Activated CD8-positive, alpha-beta memory T cell treated with anti-CD3 and anti-CD28 coated beads, Interleukin-2, amount 10 ng/mL, durations not matched to agents 7 days and 5 days (primary cell): ENCODE data around the gene ZNF625. TPM values are rescaled to one million over a fixed set of nuclear protein-coding genes. Genes with fewer than 3 reads are reported as not detected.

ENCODE experiments used
- ATAC-seq: fragments of 150-1000 bp; cut with Tn5 transposase; one replicate; pipeline ENCODE4 v1.10.0; 2021; ENCODE audit warnings: moderate library complexity
- CTCF ChIA-PET: fragments of 350-600 bp; sonication (Branson Sonifier 250); formaldehyde crosslinking; loops from one replicate; lab custom pipeline; 2021; ENCODE audit warnings: antibody characterized with exemption; lab: Charles Lee
- DNase-seq: peaks from one replicate; pipeline ENCODE4 v3.0.0-alpha.2; 2020
- H3K27ac Mint-ChIP-seq: one replicate; pipeline ENCODE4 v1.8.0; 2021; ENCODE audit warnings: mild to moderate bottlenecking, mixed read lengths
- H3K27me3 Mint-ChIP-seq: one replicate; pipeline ENCODE4 v1.8.0; 2021; ENCODE audit warnings: mixed read lengths
- H3K36me3 Mint-ChIP-seq: one replicate; pipeline ENCODE4 v1.8.0; 2021; ENCODE audit warnings: mild to moderate bottlenecking, mixed read lengths
- H3K4me1 Mint-ChIP-seq: one replicate; pipeline ENCODE4 v1.8.0; 2021; ENCODE audit warnings: mixed read lengths
- H3K4me3 Mint-ChIP-seq: one replicate; pipeline ENCODE4 v1.8.0; 2021; ENCODE audit warnings: mild to moderate bottlenecking, moderate library complexity, mixed read lengths
- H3K9me3 Mint-ChIP-seq: one replicate; pipeline ENCODE4 v1.8.0; 2022; ENCODE audit warnings: low read depth, mixed read lengths
- total RNA-seq, 2 experiments: library from RNA; stranded (reverse); gene quantifications; one replicate each; pipeline ENCODE4 v1.2.3, GENCODE V29; 2021

ZNF625 gene
- total RNA-seq: 1 to 10 TPM; 3.9 to 4.3 TPM

DNA sequence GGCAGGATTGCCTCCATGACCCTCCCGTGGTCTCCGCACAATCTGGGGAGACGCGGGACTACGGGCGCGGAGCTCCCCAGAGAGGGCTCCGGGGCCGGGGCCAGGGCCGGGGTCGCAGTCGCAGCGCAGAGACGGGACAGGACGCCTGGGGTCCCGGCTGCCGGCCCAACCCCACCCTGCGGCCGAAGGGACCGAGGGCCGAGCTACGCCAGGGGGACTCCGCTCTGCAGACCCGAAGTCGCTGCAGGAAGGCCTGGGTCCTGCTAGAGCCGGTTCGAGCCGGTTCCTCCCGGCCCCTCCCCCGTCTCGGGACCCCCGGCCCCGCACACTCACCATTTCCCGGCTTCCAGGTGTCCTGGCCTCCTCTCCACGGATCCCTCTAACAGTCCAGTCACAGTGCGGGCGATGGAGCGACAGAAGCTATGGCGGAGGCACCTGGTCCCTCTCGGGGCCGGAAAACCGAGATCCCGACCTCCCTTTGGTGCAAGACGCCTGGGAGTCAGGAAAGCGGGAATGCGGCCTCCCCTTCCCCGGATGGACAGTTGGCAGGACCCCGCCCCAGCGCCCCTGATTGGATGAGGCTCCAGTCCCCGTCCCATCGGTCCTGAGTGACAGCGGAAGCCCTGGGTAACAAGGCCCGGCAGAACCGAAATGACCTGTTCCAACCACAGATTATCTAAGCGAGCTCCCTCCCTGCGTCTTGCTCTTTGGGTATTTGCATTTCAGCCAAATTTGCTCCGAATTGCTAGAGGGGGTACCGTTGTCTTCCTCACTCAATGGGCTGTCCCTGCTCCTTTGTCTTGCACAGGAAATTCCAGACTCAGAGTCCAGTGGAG, at the start of gene ZNF625:
Gene ZNF625 (minus strand): TSS at position 512 of the 836 bp plus-strand sequence. CDS start 176 bp downstream, at position 336.
- Mint-ChIP-seq H3K36me3 (peaks cover 16% of the 10 kb centered on the region), H3K4me1 (peaks cover 12% of the 10 kb centered on the region), H3K27ac (peak within 1 kb of the TSS; percentile 74), H3K9me3 (peaks cover 7% of the 10 kb centered on the region), H3K4me3 (peak within 1 kb of the TSS; percentile 81), H3K27me3 (peaks cover 4% of the 10 kb centered on the region)
- DNase-seq (peak; percentile 72), ATAC-seq (peak; percentile 82)
- CTCF ChIA-PET: interaction anchor here (0.6 to 1.5 kb wide), 6 partner anchors 15 to 233 kb away, joined by 3 to 11 read pairs (median 4); partner anchors contain the start of genes ZNF20, ZNF700 and ZNF763

DNA sequence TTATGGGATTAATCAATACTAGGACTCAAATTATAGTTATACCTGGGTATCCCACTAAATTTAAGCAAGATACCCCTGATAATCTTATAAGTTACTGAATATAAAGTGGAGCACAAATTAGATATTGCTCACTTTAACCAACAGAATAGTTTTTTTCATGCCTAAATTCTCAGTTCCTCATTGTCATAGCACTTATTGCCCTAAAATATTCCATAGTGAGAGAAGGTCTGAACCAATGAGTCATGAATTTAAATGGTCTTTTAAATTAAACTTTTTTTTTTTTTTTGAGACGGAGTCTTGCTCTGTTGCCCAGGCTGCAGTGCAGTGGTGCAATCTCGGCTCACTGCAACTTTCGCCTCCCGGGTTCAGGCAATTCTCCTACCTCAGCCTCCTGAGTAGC, 48.8 kb upstream of the ZNF625 start:
- peaks cover 30% of the 10 kb centered on the region for H3K36me3 Mint-ChIP-seq
- CTCF ChIA-PET: no interaction called here
- DNase-seq: no peak
- no peak for ATAC-seq
- H3K27ac Mint-ChIP-seq: no peak overlapping the region
- H3K27me3 Mint-ChIP-seq: no peaks in the 10 kb centered on the region
- H3K4me3 Mint-ChIP-seq: no peak overlapping the region
- H3K9me3 Mint-ChIP-seq: peaks cover 40% of the 10 kb centered on the region
- H3K4me1 Mint-ChIP-seq: no peaks in the 10 kb centered on the region

DNA sequence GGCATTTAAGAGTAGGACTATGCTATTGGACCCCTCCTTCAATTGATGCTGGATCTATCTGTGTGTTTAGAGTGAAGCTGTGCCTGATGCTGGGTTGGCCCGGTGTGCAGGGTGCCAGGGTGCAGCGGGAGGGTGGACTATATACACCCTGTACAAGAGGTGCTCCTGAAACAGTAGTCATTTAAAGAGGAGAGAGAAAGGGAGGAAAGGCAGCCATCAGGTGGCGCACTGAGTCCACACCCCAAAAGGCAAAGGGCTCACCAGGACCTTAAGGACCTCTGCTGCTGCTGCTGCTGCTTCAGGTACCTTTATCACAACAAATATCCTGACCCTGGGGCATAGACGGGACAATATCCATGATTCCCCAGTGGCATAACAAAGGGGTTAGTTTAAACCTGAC, 45.7 kb upstream of the ZNF625 start:
- Mint-ChIP-seq H3K4me1 (no peaks in the 10 kb centered on the region), H3K27ac (no peak overlapping the region), H3K4me3 (no peak overlapping the region), H3K27me3 (no peaks in the 10 kb centered on the region), H3K36me3 (peaks cover 29% of the 10 kb centered on the region), H3K9me3 (peaks cover 34% of the 10 kb centered on the region)
- CTCF ChIA-PET: no interaction called here
- peak; percentile 66 for DNase-seq
- peak; percentile 58 for ATAC-seq

DNA sequence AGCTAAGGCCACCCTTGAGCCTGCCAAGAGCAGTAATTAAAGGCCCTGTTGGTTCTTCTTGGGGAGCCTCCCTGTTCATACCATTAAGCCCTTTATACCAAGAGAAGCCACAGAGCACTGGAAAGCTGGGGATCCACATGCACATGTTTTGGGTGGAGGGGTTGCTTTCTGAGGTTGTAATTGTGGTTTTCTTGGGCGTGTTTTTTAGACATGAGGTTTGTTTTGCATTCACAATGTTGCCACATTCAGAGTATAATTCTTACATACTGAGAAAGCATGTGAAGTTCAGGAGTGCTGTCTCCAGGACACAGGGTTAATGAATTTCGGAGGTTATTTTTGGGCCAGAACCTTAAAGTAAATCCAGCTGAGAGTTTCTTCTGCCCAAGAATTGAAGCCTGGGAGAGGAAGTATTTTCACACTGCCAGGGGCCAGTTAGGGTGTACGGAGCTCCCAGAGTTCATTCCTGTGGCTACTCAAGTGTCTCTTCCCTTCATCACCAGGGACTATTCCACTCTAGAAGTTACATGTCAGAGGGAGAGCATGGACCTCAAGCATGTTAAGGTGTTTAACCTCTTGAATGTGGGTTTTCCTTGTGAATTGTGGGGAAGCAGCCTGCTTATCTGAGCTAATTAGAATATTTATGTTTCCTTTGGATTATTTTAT, 43.4 kb upstream of the ZNF625 start:
- DNase-seq (no peak), ATAC-seq (no peak)
- H3K27ac Mint-ChIP-seq: no peak overlapping the region
- H3K9me3 Mint-ChIP-seq: peaks cover 33% of the 10 kb centered on the region
- no peak overlapping the region for H3K4me3 Mint-ChIP-seq
- no peaks in the 10 kb centered on the region for H3K27me3 Mint-ChIP-seq
- CTCF ChIA-PET: no interaction called here
- peaks cover 4% of the 10 kb centered on the region for H3K4me1 Mint-ChIP-seq
- peaks cover 28% of the 10 kb centered on the region for H3K36me3 Mint-ChIP-seq

DNA sequence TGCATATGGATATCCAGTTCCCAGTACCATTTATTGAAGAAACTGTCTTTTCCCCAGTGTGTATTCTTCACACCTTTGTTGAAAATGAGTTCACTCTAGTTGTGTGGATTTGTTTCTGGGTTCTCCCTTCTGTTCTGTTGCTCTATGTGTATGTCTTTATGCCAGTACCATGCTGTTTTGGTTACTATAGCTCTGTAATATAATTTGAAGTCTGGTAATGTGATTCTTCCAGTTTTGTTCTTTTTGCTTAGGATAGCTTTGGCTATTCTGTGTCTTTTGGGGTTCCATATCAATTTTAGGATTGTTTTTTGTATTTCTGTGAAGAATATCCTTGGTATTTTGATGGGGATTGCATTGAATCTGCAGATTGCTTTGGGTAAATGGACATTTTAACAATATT, 41.6 kb upstream of the ZNF625 start:
- CTCF ChIA-PET: no interaction called here
- Mint-ChIP-seq H3K9me3 (peaks cover 34% of the 10 kb centered on the region), H3K4me1 (peaks cover 8% of the 10 kb centered on the region), H3K27me3 (no peaks in the 10 kb centered on the region), H3K4me3 (no peak overlapping the region), H3K36me3 (peaks cover 36% of the 10 kb centered on the region), H3K27ac (no peak overlapping the region)
- ATAC-seq (no peak), DNase-seq (no peak)

DNA sequence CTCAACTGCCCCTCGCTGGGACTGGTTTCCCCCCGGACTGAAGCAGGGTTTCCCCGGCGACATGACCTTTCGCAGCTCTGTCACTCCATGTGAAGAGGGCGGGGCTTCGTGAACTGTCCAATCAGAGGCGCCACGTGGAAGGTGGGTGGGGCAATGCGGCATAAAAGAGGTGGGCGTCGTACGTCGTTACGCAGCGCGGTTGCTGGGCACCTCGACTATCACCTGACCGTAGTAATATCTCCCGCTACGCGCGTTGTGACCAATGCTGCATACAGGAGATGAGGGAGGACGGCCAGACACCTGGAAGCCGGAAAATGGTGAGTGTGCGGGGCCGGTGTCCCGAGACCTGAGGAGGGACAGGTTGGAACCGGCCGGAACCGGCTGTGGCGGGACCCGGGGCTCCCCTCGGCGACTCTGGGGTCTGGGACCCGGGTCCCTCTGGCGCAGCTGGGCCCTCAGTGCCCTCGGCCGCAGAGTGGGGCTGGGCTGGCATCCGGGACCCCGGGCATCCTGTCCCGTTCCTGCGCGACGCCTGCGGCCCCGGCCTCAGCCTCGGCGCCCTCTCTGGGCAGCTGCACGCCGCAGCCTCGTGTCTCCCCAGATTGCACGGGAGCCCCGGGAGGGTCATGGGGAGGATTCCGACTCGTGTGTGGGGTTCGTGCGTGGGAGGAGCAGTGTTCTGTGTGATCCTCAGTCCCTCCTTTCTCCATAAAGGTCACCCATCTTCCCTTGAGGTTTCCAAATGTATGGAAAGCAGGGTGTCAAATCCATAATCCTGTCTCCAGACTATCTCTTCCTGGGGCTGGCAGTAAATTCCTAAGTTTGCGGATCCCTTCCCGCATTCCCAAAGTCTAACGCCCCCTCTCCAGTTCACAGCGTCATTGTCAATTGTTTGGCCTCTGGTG, 38.5 kb upstream of the ZNF625 start:
- Mint-ChIP-seq H3K9me3 (peaks cover 38% of the 10 kb centered on the region), H3K4me1 (peaks cover 10% of the 10 kb centered on the region), H3K27ac (no peak overlapping the region)

DNA sequence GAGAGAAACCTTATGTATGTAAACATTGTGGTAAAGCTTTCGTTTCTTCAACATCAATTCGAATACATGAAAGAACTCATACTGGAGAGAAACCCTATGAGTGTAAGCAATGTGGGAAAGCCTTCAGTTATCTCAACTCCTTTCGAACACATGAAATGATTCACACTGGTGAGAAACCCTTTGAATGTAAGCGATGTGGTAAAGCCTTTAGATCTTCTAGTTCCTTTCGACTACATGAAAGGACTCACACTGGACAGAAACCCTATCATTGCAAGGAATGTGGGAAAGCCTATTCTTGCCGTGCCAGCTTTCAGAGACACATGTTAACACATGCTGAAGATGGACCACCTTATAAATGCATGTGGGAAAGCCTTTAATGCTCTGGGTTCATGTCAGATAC, 31.1 kb upstream of the ZNF625 start:
- no peak overlapping the region for H3K27ac Mint-ChIP-seq
- H3K4me3 Mint-ChIP-seq: no peak overlapping the region
- H3K9me3 Mint-ChIP-seq: peaks cover 48% of the 10 kb centered on the region
- no peak for DNase-seq
- no peak for ATAC-seq
- H3K27me3 Mint-ChIP-seq: no peaks in the 10 kb centered on the region
- CTCF ChIA-PET: no interaction called here
- H3K4me1 Mint-ChIP-seq: peaks cover 2% of the 10 kb centered on the region
- H3K36me3 Mint-ChIP-seq: peaks cover 85% of the 10 kb centered on the region

More for the DNA sequence above, 38.5 kb upstream of the ZNF625 start:
- Mint-ChIP-seq H3K36me3 (peaks cover 50% of the 10 kb centered on the region), H3K4me3 (peak overlapping the region; percentile 8), H3K27me3 (no peaks in the 10 kb centered on the region)
- CTCF ChIA-PET: no interaction called here
- ATAC-seq (no peak), DNase-seq (peak; percentile 42)

DNA sequence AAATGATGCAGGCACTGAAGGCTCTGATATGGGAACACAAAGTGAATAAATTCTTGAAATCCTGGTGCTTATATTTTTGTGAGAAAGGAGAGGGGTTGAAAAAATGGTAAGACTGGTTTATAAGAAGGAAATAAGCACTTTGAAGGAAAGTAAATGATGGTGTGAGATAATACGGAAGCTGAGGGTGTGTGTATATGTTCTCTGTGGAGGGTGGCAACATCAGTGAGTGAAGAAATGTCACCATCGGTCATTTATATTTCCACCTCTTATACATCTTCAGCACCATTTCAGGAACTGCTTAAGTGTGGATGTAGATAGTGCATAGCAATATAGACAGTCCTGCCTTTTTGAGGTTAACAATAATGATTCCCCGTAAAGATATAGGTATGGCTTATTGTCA, 23.8 kb upstream of the ZNF625 start:
- H3K27me3 Mint-ChIP-seq: no peaks in the 10 kb centered on the region
- no peak overlapping the region for H3K27ac Mint-ChIP-seq
- DNase-seq: no peak
- H3K36me3 Mint-ChIP-seq: peaks cover 80% of the 10 kb centered on the region
- CTCF ChIA-PET: no interaction called here
- no peak overlapping the region for H3K4me3 Mint-ChIP-seq
- peaks cover 29% of the 10 kb centered on the region for H3K9me3 Mint-ChIP-seq
- ATAC-seq: no peak
- H3K4me1 Mint-ChIP-seq: peaks cover 3% of the 10 kb centered on the region

DNA sequence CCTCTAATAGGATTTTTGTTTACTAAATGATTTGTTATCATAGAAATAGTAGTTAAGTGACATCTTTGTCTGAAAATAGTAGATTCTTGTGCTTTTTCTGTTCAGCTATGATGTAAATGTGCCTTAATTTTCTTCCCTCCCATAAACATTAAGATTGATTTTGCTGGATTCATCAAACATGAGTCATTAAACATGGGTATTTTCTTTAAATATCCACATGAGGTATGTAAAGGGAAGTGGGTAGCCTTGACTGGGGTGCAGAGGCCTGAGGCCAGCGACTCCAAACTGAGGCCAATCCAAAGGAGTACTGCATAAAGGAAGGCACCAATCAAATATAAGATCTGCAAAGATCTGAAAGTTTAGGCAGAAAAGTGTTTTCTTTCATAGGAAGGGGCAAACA, 10.1 kb upstream of the ZNF625 start:
- CTCF ChIA-PET: no interaction called here
- Mint-ChIP-seq H3K27me3 (no peaks in the 10 kb centered on the region), H3K36me3 (peaks cover 60% of the 10 kb centered on the region), H3K4me3 (no peak overlapping the region), H3K9me3 (peaks cover 5% of the 10 kb centered on the region), H3K27ac (peak overlapping the region; percentile 26), H3K4me1 (peaks cover 34% of the 10 kb centered on the region)
- DNase-seq (no peak), ATAC-seq (no peak)

DNA sequence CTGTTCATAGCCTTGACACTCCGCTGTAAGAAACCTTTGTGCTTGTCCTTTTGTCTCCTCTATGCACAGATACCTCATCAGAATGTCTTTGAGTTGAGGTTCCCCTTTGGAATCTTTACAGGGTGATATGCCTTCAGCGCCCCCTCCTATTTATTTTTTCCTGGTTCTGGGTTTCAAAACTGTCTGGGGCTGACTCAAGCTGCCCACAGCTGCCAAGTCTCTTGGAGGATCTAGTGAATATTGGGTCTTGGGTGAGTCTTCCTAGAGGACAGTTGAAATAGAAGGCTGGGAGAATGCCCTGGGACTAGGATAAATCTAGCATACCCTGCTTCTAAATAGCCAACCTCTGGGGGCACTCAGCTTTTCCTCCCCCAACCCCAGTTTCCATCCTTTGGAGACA, 7.3 kb upstream of the ZNF625 start:
- Mint-ChIP-seq H3K9me3 (peaks cover 3% of the 10 kb centered on the region), H3K27ac (peak overlapping the region; percentile 94), H3K36me3 (peaks cover 40% of the 10 kb centered on the region), H3K4me3 (peak overlapping the region; percentile 98), H3K27me3 (no peaks in the 10 kb centered on the region), H3K4me1 (peaks cover 34% of the 10 kb centered on the region)
- no peak for DNase-seq
- no peak for ATAC-seq
- CTCF ChIA-PET: interaction anchor here (0.8 to 2.6 kb wide), 3 partner anchors 13 to 240 kb away, joined by 3 to 18 read pairs (median 4); partner anchors contain the start of gene ZNF700

DNA sequence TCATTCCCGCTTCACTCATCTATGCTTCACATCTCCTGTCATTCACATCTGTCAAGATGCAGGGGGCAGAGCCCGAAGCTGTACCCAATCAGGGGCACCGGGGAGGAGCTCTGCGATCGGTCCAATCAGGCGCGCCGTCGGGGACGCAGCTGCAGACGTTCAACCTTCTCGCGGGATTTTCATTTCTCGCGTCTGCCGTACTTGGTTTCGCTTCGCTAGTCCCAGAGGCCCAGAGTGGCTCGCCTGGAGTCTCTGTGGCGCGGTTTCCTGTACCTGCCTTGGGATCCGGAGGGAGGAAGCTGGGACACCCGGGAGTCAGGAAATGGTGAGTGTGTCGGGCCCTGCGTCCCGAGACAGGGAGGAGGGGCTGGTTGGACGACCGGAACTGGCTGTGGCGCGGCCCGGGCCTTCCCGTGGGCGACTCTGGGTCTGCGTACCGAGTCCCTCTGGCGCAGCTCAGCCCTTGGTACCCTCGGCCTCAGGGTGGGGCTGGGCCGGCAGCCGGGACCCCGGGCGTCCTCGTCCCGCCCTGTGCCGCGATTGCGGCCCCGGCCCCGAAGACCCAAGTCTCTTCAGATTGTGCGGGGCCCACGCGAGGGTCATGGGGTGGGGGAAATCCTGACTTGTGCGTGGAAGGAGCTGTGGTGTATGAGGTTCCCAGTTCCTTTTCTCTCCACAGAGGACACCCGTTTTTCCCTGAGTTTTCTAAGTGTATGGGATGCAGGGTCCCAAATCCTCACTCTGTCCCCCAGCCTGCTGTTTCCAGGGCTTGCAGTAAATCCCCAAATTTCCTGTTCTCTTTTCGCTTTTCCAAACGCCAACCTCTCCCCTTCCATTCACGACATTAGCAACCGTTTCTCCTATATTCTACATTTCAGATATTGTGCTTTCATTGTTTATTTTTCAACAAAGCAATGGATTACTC, 6.6 kb upstream of the ZNF625 start, which contains the start of gene ZNF136:
Gene ZNF136 (plus strand): TSS at position 215 of the 925 bp plus-strand sequence. CDS start 108 bp downstream, at position 323.
- Mint-ChIP-seq H3K36me3 (peaks cover 34% of the 10 kb centered on the region), H3K4me1 (peaks cover 34% of the 10 kb centered on the region), H3K27me3 (no peaks in the 10 kb centered on the region), H3K9me3 (peaks cover 3% of the 10 kb centered on the region), H3K27ac (peak within 1 kb of the TSS; percentile 97), H3K4me3 (peak within 1 kb of the TSS; percentile 98)
- DNase-seq (peak; percentile 98), ATAC-seq (peak; percentile 100)
- CTCF ChIA-PET: interaction anchor here (0.8 to 2.6 kb wide), 6 partner anchors 14 to 426 kb away, joined by 3 to 18 read pairs (median 4); partner anchors contain the start of gene ZNF700

DNA sequence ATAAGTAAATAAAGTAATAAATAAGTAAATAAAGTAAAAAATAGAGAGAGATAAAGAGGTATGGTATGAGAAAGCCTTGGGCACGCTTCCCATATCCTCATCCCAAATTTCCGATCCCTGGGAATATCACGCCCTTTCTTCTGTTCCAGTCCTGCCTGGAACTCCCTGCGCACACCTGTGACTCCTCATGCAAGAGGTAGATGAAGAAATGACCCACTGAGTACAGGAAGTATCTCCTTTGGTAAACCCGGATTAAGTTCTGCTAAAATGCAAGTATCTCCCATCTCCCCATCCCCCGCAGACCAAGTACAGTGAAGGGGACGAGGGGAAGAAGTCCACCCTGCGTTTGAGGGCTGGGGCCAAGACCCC, 6.0 kb upstream of the ZNF625 start:
- H3K9me3 Mint-ChIP-seq: peaks cover 3% of the 10 kb centered on the region

More for the DNA sequence above, 6.0 kb upstream of the ZNF625 start:
- peaks cover 34% of the 10 kb centered on the region for H3K4me1 Mint-ChIP-seq
- H3K36me3 Mint-ChIP-seq: peaks cover 30% of the 10 kb centered on the region
- ATAC-seq (peak; percentile 17), DNase-seq (no peak)
- no peaks in the 10 kb centered on the region for H3K27me3 Mint-ChIP-seq
- H3K4me3 Mint-ChIP-seq: peak overlapping the region; percentile 98
- peak overlapping the region; percentile 97 for H3K27ac Mint-ChIP-seq
- CTCF ChIA-PET: interaction anchor here (1.0 to 2.6 kb wide), 4 partner anchors 22 to 425 kb away, joined by 3 to 18 read pairs (median 4); partner anchors contain the start of gene ZNF700
